Liver (tissue), 3 donors: ENCODE data around the gene ZFP92.

ENCODE experiments used
- CTCF ChIP-seq: fragments of 150-350 bp; IDR thresholded peaks from 2 replicates; pipeline ENCODE4 v1.5.1; 2017; ENCODE audit warnings: improper control_type of control experiment, low read depth, low read length; ENCODE audit not compliant: missing input control
- FOXA2 ChIP-seq: IDR thresholded peaks from 2 replicates; pipeline ENCODE4 v1.6.1; 2016; ENCODE audit warnings: antibody characterized with exemption
- TAF1 ChIP-seq: conservative IDR thresholded peaks from 2 replicates; pipeline ENCODE4 v1.6.1; 2016; ENCODE audit warnings: antibody characterized with exemption, mild to moderate bottlenecking
- donor health status: healthy.
- donor health status: healthy.

GRCh38 chrX:153366119-153366518, 45.2 kb upstream of the ZFP92 start:
- TF ChIP-seq CTCF: no peak
- TF ChIP-seq TAF1: no peak
- no peak for TF ChIP-seq FOXA2
